Measurements from ENCODE around the gene PRKN. TPM values are rescaled to one million over a fixed set of nuclear protein-coding genes. Genes with fewer than 3 reads are reported as not detected.

Gene PRKN
- total and polyA plus RNA-seq, 10 donors = 0.23 to 14.1 (median 7.0) TPM

- TF ChIP-seq CTCF (IDR thresholded peaks at IDR 0.05 in 8 of 11, conservative IDR thresholded peaks at IDR 0.05 in 3 of 11) = no peak
- no peak for TF ChIP-seq POLR2AphosphoS5 (IDR thresholded peaks at IDR 0.05)
- no peak for TF ChIP-seq POLR2A (IDR thresholded peaks at IDR 0.05)
- no peaks in the 10 kb centered on the region for H3K4me1 ChIP-seq
- intact Hi-C loops (cut with DNase I; ENCODE audit: low total_unique reads) = no loop called here
- H3K9me3 ChIP-seq = peaks cover 0 to 17% (median 4%) of the 10 kb centered on the region in 8 donors
- H3K27ac ChIP-seq = no peak overlapping the region
- H3K36me3 ChIP-seq = no peaks in the 10 kb centered on the region
- H3K4me3 ChIP-seq = no peak overlapping the region
- WGBS, 5 donors = 91 to 98% (median 95%) methylated on average over 8 of the region's 8 CpGs
- H3K27me3 ChIP-seq (replicated peaks in 1 of 7) = no peaks in the 10 kb centered on the region
- no peak for DNase-seq
Observed at GRCh38 chr6:161813156-161813555, 914.4 kb downstream of the PRKN start.

GRCh38 chr6:161809971-161810370 lies 917.6 kb downstream of the PRKN start:
- no peak for DNase-seq
- H3K4me3 ChIP-seq = no peak overlapping the region
- no peak overlapping the region for H3K27ac ChIP-seq
- no peaks in the 10 kb centered on the region for H3K4me1 ChIP-seq
- intact Hi-C loops (cut with DNase I; ENCODE audit: low total_unique reads) = no loop called here
- no peaks in the 10 kb centered on the region for H3K27me3 ChIP-seq (replicated peaks in 1 of 7)
- 73 to 88% (median 82%) methylated on average over 2 of the region's 2 CpGs for WGBS, 5 donors
- H3K9me3 ChIP-seq = peaks cover 0 to 17% (median 4%) of the 10 kb centered on the region in 8 donors
- TF ChIP-seq POLR2A (IDR thresholded peaks at IDR 0.05) (no peak), CTCF (IDR thresholded peaks at IDR 0.05 in 8 of 11, conservative IDR thresholded peaks at IDR 0.05 in 3 of 11) (no peak), POLR2AphosphoS5 (IDR thresholded peaks at IDR 0.05) (no peak)
- no peaks in the 10 kb centered on the region for H3K36me3 ChIP-seq

- Histone ChIP-seq H3K9me3 (no peaks in the 10 kb centered on the region), H3K4me1 (no peaks in the 10 kb centered on the region), H3K27ac (no peak overlapping the region), H3K36me3 (no peaks in the 10 kb centered on the region), H3K4me3 (no peak overlapping the region), H3K27me3 (replicated peaks in 1 of 7) (no peaks in the 10 kb centered on the region)
- intact Hi-C loops (cut with DNase I; ENCODE audit: low total_unique reads) = no loop called here
- 63 to 88% (median 69%) methylated on average over 1 of the region's 1 CpG for WGBS, 5 donors
- no peak for DNase-seq
- TF ChIP-seq CTCF (IDR thresholded peaks at IDR 0.05 in 8 of 11, conservative IDR thresholded peaks at IDR 0.05 in 3 of 11) = no peak
- no peak for TF ChIP-seq POLR2A (IDR thresholded peaks at IDR 0.05)
- TF ChIP-seq POLR2AphosphoS5 (IDR thresholded peaks at IDR 0.05) = no peak
Observed at GRCh38 chr6:161804838-161805237, 922.7 kb downstream of the PRKN start.

GRCh38 chr6:161803131-161803530 lies 924.4 kb downstream of the PRKN start:
- Histone ChIP-seq H3K27ac (no peak overlapping the region), H3K36me3 (no peaks in the 10 kb centered on the region), H3K4me1 (no peaks in the 10 kb centered on the region), H3K27me3 (replicated peaks in 1 of 7) (no peaks in the 10 kb centered on the region), H3K9me3 (no peaks in the 10 kb centered on the region), H3K4me3 (no peak overlapping the region)
- TF ChIP-seq POLR2AphosphoS5 (IDR thresholded peaks at IDR 0.05) (no peak), POLR2A (IDR thresholded peaks at IDR 0.05) (no peak), CTCF (IDR thresholded peaks at IDR 0.05 in 8 of 11, conservative IDR thresholded peaks at IDR 0.05 in 3 of 11) (no peak)
- no peak for DNase-seq
- intact Hi-C loops (cut with DNase I; ENCODE audit: low total_unique reads) = no loop called here
- WGBS, 5 donors = 24 to 39% (median 32%) methylated on average over 3 of the region's 3 CpGs
